SK-N-SH (cell line): Measurements from ENCODE around the gene ENTR1.
"Not testable (repeated sequence)": the region's sequence is repeated elsewhere in the genome, so short reads cannot be mapped to it uniquely, and the experiment has no call there.

Experiments
- POLR2AphosphoS5 ChIP-seq: IDR thresholded peaks from 2 replicates; pipeline ENCODE4 v1.6.1; 2012; ENCODE audit warnings: low read depth, low read length
- YY1 ChIP-seq: IDR thresholded peaks from 2 replicates; pipeline ENCODE4 v1.4.0; 2012; ENCODE audit warnings: low read depth, mild to moderate bottlenecking
- TF ChIP-seq, protein P1 (sequence below): fragments of 200-600 bp; sonication (generic); IDR thresholded peaks from 2 replicates; pipeline ENCODE4 v1.6.1; 2017; ENCODE audit warnings: antibody characterized with exemption, mild to moderate bottlenecking, moderate library complexity

DNA sequence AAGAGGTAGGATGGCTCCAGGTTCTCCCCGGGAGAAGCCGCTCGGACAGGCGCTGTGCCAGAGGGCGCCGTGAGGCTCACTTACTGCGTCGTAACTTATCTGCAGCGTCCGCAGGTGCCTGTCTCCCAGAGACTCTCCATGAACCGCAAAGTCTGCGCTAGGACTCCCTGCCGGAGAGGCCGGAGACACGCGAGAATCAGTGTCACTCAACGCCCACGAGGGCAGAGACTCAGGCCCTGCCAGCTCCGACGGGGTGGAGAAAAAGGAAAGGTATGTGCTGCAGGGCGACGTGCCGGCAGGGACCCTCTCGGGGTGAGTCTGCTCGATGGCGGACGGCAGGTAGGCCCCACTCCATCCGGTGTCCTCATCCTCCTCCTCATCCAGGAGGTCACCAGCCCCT, 3.4 kb downstream of the ENTR1 start:
- TF ChIP-seq, protein P1, sequence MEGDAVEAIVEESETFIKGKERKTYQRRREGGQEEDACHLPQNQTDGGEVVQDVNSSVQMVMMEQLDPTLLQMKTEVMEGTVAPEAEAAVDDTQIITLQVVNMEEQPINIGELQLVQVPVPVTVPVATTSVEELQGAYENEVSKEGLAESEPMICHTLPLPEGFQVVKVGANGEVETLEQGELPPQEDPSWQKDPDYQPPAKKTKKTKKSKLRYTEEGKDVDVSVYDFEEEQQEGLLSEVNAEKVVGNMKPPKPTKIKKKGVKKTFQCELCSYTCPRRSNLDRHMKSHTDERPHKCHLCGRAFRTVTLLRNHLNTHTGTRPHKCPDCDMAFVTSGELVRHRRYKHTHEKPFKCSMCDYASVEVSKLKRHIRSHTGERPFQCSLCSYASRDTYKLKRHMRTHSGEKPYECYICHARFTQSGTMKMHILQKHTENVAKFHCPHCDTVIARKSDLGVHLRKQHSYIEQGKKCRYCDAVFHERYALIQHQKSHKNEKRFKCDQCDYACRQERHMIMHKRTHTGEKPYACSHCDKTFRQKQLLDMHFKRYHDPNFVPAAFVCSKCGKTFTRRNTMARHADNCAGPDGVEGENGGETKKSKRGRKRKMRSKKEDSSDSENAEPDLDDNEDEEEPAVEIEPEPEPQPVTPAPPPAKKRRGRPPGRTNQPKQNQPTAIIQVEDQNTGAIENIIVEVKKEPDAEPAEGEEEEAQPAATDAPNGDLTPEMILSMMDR, result not testable (repeated sequence)
- TF ChIP-seq YY1, POLR2AphosphoS5: not testable (repeated sequence)
